Stimulated activated naive CD4-positive, alpha-beta T cell treated with Interleukin-2 at 50 U/mL for 16 hours (primary cell): ENCODE measurements around the gene STAMBP.

Experiments used
- DNase-seq: peaks from one replicate; lab custom pipeline; 2025; lab: John Stamatoyannopoulos, UW

Gene STAMBP

DNA sequence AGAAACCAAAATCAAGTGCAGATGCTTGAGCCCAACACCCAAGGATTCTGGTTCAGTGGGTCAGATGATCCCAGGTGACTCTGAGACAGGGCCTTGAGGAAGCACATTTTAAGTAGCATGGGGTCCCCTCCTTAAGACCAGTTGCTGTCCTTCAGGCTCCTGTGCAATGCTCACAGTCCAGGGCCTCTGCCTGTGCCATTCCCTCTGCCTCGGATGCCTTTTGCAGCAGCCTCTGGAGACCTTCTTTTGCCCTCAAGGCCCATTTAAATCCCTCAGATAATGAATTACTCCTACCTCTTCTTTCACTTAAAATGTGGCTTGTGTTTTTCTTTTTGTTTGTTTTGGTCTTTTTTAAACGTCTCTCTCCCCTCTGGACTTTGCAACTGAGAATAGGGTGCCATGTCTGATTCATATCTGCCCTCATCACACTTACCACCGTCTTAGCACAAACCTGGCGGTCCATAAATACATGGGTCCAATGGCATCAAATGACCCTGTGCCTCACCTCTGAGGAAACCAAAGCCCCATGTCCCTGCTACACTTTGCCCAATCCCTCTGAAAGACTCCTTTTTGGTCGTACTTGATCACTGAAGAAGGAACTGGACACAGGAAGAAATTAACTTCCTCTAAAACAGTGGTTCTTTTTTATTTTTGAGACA lies 78.2 kb downstream of the STAMBP start:
- no peak for DNase-seq

DNA sequence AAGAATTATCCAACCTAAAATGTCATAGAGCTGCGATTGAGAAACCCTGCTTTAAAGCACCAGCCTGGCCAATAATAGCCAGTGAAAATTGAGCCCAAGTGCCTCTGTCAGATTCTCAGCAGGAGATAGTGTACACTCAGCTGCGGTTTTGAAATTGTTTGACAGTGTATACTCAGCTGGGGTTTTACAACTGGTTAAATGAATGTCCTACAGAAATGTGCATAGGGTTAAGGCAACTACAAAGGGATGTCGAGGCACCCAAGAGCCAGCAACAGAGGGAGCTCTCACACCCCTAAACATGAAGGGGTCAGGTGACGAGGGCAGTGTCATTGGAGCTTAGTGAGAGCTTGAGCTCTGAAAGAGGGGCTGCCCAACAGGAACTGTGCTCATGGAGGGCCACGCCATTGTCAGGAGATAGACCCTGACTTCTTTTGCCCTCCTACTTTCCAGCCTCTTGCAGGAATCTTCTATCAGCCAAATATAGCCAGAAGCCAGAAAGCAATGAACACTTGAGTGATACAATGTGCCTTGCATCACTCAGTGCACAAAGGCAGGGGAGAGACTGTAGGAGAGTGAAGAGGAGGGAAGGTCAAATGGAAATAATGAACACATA lies 79.2 kb downstream of the STAMBP start:
- peak; percentile 48 for DNase-seq

DNA sequence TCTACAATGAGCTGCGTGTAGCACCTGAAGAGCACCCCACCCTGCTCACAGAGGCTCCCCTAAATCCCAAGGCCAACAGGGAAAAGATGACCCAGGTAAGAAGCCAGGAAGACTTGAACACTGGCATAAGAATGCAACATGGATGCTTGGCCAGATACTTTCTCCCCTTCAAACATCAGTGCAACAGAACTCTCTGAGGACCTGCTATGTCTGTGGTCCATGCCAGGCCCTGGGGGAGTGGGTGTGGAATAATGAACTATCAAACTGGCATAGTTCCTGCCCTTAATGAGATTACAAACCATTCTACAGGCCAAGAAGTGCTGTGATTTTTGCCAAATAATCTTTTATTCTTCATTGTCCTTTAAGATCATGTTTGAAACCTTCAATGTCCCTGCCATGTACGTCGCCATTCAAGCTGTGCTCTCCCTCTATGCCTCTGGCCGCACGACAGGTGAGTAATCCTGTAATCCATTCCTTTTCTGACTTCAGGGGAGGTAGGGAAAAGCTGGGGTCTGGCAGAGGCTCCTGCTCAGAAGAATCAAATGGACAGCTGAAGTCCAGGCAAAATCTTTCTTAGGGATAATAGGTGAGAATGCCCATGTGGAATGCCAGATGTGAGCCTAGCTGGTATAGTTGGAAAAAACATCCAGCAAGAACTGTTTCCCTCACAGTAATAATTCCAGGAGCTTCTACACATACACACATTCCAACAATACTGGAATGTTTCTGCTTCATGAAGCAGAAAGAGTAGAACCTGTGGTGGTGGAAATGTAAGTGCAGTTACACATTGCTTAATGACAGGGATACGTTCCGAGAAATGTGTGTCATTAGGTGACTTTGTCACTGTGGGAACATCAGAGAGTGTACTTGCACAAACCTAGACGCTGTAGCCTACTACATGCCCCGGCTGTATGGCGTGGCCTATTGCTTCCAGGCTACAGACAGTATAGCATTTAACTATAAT lies 80.2 kb downstream of the STAMBP start:
- no peak for DNase-seq

DNA sequence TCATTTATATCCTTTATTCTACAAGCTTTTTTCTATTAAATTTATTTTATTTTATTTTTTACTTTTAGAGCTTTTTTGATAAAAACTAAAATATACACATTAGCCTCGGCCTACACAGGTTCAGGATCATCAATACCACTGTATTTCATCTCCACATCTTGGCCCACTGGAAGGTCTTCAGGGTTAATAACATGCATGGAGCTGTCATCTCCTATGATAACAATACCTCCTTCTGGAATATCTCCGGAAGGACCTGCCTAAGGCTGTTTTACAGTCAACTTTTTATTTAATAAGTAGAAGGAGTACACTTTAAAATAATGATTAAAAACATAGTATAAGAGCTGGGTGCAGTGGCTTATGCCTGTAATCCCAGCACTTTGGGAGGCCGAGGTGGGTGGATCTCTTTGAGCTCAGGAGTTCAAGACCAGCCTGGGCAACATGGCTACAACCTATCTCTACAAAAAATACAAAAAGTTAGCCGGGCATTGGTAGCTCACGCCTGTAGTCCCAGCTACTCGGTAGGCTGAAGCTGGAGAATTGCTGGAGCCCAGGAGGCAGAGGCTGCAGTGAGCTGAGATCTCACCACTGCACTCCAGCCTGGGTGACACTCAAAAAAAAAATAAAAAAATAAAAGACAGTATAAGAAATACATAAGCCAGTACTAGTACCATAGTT lies 82.2 kb downstream of the STAMBP start:
- DNase-seq: no peak

DNA sequence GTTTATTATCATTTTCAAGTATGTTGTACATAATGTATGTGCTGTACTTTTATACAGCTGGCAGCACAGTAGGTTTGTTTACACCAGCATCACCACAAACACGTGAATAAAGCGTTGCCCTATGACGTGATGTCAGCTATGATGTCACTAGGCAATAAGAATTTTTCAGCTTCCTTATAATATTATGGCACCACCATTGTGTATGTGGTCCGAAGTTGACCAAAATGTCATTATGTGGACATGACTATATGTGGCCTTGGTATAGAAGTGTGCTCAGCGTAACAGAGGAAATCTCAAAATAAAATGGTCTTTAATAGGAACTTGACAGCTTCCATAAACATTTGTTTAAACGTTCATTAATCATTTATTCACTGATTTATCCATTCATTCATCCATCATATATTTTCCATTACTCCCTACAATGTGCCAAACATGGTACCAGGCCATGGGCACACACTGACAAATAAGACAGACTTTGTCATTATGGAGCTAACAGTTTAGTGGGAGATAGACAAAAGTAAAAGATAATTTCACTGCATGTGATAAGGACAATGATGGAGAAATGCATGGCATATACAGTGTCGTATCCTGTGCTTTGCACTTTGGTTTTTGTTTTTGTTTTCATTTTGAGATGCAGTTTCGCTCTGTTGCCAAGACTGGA lies 82.9 kb downstream of the STAMBP start:
- no peak for DNase-seq

DNA sequence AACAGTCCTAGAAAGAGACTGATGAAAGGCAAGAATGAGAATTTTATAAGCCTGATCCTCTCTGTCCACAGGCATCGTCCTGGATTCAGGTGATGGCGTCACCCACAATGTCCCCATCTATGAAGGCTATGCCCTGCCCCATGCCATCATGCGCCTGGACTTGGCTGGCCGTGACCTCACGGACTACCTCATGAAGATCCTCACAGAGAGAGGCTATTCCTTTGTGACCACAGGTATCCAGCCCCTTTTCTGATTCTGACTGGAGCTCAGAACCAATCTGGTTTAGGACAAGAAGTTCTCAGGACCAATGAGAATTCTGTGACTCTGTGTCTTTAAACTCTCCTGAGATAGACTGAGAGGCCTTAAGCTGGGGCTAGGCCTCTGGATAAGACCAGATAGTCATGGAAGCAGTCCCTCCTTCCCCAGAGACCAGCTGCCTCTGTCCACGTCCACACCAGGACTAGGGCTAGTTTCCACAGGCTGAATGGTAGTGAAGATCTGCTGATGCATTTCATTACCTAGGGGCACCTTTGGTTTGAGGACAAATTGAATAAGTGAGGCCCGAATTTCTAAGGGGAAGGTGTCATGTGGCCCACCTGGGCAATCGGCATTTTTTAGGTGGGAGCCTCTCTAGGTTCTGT lies 84.8 kb downstream of the STAMBP start:
- DNase-seq: no peak

DNA sequence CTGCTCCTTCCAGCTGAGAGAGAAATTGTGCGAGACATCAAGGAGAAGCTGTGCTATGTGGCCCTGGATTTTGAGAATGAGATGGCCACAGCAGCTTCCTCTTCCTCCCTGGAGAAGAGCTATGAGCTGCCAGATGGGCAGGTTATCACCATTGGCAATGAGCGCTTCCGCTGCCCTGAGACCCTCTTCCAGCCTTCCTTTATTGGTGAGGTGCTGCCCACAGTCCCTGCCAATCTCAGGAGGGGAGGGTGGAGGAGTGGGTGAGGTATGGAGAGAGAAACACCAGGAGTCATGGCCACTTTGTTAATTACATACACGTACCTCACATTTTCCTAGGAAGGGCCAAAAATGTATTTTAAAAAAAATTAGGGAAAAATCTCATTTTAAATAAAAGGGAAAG lies 85.9 kb downstream of the STAMBP start:
- no peak for DNase-seq

DNA sequence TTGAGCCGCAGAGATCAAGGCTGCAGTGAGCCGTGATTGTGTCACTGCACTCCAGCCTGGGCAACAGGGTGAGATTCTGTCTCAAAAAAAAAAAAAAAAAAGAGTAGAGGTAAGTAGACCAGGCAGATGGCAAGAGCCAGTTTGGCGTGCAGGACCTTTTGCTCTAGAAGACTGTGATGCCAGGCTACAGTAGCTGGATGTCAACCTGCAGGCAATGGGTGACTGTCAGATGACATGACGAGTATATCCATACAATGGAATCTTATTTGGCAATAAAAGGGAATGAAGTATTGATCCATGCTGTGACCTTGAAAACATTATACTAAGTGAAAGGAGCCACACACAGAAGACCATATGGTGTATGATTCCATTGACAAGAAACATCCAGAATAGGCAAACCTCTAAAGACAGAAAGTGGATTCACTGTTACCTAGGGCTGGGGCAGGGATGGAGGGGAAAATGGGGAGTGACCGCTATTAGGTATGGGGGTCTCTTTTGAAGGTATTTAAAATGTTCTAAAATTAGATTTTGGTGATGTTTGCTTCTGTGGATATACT lies 86.8 kb downstream of the STAMBP start:
- DNase-seq: no peak

DNA sequence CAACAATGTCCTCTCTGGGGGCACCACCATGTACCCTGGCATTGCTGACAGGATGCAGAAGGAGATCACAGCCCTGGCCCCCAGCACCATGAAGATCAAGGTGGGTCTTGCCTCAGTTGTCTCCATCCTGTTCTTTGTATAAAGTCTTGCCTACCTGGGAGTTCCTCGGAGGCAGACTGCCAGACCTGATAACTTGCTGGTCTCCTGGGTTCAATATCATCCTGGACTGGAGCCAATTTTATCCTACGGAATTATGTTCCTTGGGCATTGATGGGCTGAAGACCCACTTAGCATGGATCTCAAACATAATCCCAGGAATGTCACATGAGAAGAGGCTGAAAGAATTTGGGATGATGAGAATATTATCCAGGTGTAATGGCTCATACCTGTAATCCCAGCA lies 87.9 kb downstream of the STAMBP start:
- DNase-seq: no peak

DNA sequence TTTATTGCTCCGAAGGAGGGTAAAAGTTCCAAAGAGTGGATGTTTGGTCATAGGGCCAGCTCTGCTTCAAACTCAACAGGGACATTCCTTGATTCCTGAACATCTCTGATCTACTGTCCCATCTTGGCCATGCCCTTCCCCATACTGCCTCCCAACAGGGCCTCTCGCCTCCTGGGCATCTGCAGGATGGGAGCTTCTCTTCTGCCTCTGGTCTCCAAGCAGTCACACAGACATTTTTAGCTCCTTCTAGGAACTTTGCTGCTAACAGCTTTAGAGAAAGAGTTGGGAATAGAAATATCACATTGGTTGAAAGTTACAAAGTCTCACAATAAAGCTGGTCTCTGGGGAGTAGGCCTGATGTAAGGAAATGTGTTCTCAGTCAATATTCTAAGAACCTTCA lies 88.5 kb downstream of the STAMBP start:
- no peak for DNase-seq

DNA sequence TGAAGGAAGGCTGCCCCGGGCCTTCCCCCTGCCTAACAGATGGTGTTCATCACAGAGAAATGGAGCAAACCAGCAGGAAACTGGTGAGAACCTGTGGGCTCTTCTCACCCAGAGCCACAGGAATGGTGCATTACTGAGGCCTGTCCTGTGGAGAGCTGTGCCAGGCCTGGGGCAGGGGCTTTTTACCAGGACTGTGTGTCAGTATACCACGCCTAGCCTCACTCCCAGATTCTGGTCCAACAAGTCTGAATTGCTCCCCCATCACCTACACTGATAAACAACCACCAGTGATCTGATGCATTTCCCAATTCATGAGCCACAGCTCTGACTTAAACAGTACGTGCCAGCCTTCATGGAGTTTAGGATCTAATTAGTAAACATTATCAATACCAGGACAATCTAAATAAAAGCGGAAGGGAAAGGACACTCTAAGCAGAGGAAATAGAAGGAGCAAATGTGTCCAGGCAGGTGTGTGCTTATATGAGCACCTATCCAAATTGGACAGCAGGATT lies 89.0 kb downstream of the STAMBP start:
- DNase-seq: no peak

DNA sequence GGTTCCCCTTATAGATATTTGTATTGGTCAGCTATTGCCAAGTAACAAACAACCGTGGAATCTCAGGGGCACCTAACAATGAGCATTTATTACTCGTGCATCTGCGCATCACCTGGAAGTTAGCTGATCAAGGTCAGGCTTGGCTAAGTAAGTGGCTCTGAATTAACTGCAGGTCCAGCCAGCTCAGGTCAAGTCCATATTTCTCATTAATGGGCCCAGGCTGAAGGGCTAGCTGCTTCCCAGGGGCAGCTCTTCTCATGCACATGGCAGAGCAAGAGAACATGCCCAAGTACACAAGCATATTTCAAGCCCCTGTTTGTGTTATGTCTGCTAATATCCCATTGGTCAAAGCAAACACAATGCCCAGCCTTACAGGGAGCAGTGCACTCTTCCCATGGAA lies 90.1 kb downstream of the STAMBP start:
- DNase-seq: no peak

DNA sequence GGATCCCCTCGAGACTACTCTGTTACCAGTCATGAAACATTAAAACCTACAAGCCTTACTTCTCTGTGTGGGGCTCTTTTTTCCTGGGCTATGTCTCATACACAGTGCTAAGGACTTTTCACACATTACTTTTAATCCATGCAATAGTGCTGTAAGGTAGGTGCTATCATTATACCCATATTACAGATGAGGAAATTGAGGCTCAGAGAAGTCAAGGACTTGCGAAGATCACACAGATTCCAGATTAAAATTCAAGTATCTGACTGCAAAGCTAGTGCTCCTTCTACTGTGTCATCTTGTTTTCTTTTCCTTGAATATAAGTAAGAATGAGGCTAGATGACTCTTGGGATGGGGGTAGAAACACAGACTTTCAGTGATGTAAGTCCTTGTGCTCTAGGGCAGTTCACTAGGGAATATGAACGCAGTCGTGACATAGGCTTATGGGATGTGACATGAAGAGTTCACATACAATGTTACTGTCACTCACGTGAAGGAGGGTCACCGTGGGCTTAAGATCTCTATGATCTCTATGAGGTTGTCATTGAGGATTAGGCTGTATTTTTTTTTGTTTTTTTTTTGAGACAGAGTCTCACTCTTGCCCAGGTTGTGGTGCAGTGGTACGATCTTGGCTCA lies 91.0 kb downstream of the STAMBP start:
- DNase-seq: no peak

DNA sequence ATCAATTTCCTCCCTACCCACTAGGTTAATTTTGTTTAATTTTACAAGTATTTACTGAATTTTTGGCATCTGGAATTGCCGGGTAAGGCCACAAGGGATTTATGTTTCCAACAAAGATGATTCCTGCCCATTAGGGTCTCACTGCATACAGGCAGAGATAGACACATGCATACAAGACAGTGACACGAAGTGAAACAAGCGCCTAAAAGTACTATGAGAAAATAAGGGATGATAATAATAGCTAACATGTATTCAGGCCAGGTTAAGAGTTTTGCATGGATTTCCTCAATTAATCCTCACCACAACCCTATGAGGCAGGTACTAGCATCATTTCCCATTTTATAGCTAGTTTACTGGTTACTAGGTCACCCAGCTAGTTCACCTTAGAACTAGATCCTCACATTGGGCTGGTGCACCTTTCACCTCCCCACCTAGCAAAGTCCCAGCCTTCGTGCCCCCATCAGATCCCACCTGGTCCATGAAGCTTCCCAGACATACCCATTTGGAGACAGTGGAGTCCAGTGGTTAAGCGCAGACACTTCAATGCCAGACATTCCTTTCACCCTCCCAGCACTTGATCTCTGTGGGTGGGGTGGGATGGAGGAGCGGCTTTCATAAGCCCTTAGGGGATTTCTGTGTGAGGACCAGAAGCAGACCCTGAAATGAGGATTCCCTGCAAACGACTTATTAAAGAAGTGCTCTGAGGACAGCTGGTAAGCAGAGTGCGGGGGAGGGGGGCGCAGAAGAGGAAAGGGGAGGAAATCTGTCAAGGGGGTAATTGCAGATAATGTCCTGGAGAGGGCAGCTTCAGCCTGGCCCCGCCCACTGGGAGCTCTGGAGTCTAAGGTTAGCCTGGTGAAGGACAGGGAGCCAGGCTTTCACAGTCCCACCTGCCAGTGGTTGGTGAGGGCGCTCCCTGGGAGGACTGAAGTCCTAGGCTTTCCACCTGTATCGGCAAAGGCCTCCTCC lies 92.1 kb downstream of the STAMBP start:
- DNase-seq: no peak

DNA sequence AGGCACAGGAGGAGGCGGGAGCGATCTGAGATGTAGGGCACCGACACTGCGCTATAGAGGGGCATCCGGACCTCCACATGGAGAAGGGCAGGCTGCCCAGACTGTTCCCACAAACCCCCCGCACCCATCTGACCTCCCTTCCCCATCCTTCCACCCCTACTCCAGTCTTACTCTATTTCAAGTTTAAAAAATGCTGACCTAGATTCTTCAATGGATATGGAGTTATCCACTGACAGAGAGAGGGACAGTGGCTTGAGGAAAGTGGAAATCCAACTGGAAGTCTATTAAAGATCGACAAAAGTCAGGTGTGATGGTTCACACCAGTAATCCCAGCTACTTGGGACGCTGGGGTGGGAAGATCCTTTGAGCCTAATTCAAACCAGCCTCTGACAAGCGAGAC lies 92.8 kb downstream of the STAMBP start:
- DNase-seq: no peak

DNA sequence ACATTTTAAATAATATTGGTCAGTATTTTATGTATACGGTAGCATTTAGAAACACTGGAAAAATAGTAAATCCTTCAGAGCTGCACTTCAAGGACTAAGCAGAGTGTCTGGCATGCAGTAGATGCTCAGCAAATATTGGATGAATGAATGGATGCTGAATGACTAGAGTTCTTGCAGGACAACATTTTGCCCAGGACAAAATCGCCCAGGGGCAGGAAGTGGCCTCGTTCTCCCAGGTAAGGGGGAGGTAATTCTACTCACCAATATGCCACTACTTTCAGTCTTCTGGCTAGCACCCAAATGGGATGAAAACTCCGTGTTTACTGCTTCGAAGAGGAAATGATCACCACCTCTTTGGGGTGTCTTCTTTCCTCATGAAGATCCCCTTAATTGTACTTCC lies 93.9 kb downstream of the STAMBP start:
- DNase-seq: no peak
